Activated CD4-positive, CD25-positive, alpha-beta regulatory T cell treated with anti-CD3 and anti-CD28 coated beads, Interleukin-2, amount 50 U/mL, for 72 hours (primary cell): ENCODE measurements around the gene METTL25B.
A peak's percentile ranks its signal among the peaks of the same experiment; 100 is the strongest.
"Not testable (repeated sequence)": the region's sequence is repeated elsewhere in the genome, so short reads cannot be mapped to it uniquely, and the experiment has no call there.

ENCODE experiments used
- DNase-seq: peaks from one replicate; pipeline ENCODE4 v3.0.0; 2021

The METTL25B gene

DNA sequence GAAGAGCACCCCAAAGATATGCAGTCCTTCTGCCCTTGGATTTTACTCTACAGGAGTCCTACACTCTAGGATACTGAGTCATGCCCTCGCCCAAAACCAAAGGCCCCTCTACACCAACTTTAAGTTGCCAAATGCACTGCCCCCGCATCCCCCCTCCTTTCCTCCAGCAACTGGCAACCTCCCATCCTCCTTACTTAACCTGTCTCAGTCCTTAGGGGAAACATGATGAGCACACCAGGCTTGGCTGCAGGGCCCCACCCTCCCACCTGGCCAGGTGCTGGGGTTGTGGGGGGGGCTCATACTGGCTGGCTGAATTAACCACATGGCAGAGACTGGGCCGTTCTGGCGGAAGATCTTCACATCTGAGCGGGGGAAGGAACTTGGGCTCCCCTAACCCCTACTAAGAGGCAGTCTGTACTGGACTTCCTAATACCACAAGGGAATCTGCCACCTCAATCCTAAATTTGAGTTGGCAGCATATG lies 22.0 kb downstream of the METTL25B start:
- no peak for DNase-seq

DNA sequence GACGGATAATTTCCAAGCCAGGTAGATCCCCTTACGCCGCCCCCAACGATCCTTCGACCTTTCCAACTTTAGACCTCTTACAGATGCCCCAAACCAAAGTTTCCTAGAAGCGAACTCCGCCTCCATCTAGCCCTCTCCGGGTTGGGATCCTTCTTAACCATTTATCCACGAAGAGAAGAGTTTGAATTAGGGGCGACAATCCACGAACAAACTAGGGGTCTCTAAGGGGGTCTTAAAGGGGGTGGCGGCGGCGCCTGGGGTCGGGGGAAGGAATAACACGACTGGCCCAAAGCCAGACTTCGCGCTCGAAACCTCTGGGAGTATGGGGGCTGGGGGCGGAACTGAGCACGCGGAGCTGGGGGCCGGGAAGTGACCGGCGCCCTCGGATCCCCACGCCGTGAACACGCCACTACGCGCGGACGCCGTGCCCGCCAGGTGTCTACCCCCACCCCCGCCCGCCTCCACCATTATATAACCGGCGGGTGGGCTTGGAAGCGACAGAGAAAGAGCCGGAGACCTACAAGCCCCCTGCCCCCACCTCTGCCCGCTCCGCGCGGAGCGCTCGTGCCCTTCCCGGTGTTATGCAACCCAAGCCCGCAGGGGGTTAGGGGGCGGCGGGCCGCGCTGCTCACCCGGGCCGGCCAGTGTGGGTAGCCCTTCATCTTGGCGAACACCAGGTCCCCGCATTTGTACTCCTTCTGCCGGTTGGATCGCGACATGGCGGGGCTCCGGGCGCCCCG lies 22.6 kb downstream of the METTL25B start:
- DNase-seq = peak; percentile 57

DNA sequence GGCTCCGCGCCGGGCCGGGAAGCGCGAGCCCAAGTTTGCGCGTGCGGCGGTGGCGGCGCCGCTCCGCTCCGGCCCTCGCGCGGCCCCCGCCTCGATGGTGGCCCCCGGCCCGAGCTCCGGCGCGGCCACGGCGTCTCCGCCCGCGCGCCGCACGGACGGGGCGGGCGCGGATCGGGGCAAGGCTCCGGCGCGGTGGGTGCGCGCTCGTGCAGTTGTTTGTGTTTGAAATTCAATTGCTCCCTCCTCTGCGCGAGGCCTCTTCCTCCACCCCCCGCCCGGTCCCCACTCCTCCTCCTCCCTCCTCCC lies 23.1 kb downstream of the METTL25B start, which contains the start of gene HDGF:
Gene HDGF (minus strand): TSS at position 225 of the 306 bp plus-strand sequence. CDS start 246 bp downstream, outside the sequence.
- DNase-seq = no peak

DNA sequence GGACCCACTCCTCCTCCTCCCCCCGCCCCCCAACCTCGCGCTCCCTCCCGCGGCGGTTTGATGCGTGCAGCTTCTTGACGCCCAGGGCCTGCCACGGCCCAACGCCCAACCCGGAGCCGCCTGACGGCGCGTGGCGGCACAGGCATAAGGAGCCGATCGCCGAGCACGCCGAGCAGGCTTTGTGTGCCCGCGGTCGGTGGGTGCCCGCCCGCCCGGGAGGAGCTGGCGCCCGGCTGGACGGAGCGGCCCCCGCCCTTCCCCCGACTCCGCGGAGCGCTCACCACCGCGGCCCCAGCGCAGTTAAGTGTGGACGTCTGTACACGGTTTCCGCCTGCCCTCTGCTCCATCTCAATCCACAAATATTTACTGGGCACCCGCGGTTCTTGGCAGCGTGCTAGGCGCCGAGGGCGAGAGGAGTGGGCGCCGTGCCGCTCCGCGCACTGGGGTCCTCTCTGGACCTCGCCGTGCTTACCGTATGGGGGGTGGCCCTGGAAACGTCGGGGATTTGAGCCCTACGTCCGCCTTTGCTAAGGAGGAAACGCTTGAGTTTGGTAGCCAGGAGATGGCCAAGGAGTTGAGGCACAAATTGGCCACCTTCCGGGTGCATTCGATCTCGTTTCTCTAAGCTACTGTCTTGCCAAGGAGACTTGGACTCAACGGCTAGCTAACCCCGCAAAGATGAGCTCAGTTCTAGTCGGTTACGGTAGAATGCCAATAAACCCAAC lies 23.6 kb downstream of the METTL25B start:
- DNase-seq = peak; percentile 89

DNA sequence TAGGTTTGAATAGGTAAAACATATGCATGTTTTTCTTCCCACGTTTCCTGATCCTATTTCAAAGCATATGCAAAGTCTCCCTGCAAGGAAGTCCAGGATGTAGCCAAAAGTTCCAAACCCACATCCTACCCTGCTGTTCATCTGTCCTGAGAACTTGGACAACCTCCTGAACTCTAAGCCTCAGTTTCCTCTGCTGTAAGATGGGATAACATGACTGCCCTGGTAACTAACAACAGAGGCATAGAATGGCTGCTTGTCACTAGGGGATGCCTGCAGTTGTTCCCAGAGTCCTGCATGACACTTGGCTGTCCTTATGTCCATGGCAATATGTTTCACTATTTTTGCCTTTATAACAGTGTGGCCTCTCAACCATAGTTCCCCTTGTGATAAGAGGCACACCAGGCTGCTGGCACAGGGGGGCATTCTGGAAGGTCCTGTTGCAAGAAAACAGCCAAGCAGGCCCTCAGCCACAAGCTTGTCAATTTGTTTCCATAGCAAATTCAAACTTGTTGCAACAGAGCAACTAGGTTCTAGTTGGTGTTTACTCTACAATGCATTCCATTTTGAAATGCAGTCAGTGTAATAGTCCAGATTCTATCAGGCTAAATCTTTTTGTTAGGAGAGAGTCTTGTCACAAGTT lies 24.7 kb downstream of the METTL25B start:
- DNase-seq = no peak

DNA sequence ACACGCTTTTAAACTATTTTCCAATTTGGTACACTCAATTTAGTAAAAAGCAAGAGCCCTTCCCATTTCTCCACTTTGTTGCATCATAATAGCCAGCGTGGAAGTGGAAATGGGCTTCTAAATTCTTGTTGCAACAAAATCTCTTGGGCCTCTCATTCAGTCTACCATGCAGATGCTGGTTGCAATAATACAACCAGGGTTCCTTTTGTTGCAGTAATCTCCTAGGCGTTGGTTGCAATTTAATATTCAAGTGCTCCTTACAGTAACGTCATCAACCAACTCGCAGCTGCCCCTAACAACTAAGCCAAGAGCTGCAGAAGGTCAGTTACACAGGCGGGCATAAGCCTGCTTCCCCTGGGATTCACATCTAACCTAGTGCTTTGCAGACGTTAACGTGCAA lies 25.9 kb downstream of the METTL25B start:
- no peak for DNase-seq

DNA sequence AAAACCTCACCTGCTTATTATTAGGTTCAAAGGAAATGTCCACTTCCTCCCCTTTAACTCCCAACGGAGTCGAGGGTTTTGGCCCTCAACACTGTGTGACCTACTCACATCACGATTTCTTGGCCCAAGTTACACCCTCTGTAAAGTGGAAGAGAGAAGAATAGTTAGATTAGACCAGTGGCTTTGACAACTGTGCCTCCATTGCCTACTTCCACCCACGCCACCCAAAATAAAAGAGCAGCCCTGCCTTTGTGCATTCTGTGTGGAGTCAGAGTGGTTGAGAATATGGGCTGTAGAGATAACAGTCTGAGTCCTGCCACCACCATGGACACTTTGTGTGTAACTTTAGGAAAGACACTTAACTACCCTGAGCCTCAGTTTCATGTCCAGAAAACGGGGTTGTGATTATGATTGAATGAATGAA lies 27.3 kb downstream of the METTL25B start:
- no peak for DNase-seq

DNA sequence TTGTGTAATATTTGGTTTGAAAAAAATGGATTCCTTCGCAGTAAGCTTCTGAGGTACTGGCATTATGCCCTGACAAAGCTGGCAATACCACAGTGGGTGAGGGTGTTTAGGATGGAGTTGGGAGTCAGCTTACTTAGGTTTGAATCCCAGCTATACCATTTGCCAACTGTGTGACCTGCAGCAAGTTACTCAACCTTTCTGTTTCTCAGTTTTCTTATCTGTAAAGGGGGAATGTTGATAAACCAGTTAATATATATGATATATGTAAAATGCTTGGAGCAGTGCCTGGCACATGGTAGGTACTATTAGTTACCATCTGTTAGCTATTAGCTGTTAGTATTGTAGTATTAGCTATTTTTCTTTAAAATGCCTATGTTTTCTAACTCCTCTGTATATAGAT lies 28.1 kb downstream of the METTL25B start:
- DNase-seq = no peak

DNA sequence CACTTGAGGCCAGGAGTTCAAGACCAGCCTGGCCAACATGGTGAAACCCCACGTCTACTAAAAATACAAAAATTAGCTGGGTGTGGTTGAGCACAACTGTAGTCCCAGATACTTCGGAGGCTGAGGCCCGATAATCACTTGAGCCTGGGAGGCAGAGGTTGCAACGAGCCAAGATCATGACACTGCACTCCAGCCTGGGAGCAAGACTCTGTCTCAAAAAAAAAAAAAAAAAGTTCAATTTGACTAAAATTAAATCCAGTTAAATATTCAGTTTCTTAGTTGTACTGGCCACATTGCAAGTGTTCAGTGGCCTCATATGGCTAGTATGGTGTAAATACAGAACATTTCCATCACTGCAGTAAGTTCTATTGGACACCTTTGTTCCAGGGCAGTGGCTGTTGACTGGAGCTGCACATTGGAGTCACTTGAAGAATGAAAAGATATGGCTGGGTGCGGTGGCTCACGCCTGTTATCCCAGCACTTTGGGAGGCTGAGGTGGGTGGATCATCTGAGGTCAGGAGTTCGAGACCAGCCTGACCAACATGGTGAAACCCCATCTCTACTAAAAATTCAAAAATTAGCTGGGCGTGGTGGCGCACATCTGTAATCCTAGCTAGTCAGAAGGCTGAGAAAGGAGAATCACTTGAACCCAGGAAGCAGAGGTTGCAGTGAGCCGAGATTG lies 29.4 kb downstream of the METTL25B start:
- DNase-seq = not testable (repeated sequence)

DNA sequence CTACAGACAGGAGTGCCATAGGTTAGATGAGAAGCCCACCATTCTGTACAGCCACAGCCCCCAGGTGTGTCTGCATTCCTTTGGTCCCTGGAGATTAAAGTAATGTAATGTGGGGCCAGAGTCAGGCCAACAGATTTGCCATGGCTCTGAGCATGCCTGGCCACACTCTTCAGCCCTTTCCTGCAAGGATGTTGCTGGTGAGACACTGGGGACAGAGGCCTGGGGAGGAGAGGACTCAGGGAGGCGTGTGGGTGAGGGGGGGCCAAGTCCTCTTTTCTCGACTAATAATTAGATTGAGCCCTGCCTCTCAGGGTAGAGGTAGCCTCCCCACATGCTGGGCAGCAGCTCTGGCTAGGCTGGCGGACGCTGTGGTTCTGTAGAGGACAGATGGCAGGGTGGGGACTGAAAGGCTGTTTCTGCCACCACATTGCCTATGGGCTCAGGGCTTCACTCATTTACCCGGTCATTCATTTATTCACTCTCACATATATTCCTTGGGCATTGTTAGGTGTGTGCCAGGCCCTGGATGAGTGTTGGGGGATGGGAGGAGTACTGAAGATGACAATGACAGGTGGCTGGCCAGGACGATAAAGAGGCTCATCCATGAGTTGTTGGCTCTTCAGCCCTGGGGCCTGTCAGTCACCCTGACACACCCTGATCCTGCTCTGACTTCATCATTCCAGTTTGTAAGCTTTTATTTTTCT lies 32.0 kb downstream of the METTL25B start:
- no peak for DNase-seq

DNA sequence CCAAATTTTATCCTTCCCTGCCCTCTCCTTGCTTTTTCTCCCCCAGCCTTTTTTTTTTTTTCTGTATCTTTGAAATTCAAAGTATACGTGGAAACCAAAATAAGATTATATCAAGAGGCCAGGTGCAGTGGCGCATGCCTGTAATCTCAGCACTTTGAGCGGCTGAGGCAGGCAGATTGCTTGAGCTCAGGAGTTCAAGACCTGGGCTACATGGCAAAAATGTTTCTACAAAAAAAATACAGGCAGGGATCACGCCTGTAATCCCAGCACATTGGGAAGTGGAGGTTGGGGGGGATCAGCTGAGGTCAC lies 32.5 kb downstream of the METTL25B start:
- no peak for DNase-seq

DNA sequence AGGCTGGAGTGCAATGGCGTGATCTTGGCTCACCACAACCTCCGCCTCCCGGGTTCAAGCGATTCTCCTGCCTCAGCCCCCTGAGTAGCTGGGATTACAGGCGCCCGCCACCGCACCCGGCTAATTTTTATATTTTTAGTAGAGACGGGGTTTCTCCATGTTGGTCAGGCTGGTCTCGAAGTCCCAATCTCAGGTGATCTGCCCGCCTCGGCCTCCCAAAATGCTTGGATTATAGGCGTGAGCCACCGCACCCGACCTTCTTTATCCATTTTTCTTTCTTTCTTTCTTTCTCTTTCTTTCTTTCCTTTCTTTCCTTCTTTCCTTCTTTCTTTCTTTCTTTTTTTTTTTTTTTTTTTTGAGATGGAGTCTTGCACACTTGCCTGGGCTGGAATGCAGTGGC lies 36.9 kb downstream of the METTL25B start:
- DNase-seq = not testable (repeated sequence)

DNA sequence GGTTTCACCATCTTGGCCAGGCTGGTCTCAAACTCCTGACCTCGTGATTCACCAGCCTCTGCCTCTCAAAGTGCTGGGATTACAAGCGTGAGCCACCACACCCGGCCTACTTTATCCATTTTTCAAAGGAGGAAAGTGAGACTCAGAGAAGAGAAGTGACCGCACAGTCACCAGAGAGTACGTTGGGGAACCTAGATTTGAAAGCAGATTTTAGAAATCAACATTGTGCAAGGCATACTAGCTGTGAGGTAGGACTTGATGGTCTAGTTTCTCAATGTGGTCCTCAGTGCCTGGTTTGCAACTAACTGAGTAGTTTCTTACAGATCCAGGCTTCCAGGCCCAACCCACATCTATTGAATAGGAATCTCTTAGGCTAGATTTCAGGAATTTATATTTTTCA lies 37.4 kb downstream of the METTL25B start:
- DNase-seq = no peak

DNA sequence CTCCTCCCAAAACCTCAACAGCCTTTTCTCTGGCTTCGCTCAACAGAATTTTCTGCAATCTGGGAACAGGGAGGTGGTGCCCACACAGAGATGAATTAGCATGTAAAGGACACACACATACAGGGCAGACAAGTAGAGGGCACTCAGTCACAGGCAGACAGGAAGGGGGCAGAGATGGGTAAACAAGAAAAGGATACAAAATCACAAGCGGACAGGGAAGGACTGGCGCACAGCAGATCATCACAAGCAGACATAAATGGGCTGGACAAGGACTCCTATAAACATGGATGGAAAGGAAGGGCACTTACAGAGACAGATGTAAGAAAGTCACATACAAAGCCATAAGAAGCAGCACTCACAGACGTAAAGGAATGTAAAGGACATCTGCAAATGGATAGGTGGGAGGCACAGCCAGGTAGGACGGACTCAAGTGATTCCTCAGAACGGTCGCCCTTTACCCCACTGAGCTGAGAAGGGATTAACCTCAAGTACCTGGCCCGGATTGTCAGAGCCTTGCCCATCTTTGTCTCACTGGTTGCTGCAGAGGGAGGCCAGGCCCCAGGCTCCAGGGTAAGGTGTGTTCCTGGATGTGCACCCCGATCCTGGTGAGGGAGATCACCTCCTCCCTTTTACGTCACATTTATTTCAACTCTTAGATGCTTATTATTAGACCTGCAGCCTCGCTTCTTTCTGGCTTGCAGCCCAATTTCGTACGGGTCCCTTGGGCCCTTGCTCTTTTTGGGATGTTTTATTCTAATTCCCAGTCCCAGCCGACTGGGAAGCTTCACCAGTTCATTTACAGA lies 38.2 kb downstream of the METTL25B start:
- no peak for DNase-seq

DNA sequence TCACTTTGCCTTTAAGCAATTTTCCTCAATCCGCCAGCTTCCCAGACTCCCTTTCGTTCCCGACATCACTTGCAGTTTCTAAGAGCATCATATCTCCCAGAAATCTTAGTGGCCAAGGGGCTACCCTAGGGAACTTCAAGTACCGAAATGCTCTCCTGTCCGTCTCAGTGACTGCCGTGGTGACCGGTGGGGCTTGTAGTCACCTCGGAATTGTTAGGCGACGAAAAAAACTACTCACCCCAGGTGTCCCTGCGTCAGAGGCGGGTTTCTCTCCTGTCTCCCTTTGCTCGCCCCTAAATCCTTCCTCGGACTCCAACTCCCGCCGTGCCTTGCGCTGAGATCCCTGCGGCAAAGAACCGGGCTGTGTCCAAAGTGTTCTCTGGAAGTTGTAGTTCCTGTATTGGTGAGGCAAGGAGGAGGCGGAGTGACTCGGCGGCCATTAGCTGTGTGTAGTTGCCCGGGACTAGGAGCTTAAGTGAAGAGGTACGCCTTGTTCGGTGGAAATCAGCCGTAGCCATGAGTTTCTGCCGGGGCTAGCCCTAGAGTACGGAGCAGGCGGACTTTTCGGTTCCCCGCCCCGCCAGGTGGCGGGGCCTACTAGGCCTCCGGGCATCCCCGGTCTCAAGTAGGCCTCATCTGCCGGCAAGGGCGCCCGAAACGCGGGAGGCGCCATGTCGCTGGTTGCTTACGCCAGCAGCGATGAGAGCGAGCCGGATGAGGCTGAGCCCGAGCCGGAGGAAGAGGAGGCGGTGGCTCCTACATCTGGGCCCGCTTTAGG lies 39.0 kb downstream of the METTL25B start, which contains the start of gene PRCC:
Gene PRCC (plus strand): TSS at position 435 of the 778 bp plus-strand sequence. CDS start 237 bp downstream, at position 672.
- peak; percentile 85 for DNase-seq

DNA sequence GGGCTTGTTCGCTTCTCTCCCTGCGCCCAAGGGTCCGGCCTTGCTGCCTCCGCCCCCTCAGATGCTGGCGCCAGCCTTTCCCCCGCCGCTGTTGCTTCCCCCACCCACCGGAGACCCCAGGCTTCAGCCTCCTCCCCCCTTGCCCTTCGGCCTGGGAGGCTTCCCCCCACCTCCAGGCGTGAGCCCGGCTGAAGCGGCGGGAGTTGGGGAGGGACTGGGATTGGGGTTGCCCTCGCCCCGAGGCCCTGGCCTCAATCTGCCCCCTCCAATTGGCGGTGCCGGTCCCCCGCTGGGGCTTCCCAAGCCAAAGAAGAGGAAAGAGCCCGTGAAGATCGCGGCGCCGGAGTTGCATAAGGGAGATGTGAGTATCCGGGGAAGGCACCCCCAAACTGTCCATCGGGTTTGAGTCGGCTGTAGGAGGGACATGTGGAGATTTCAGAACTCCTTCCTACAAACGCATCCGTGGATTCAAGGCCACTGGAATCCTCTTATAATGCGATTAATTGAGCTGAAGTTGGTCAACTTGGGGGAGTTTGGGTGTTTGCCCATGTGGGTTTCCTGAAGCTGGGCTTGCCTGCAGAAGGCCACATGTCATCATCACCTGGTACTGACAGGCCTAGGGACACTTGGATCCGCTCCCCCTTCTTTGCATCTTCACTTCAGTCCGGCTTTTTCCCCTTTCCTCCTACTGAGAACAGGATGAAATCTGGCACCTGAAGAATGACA lies 39.8 kb downstream of the METTL25B start:
- DNase-seq = peak; percentile 55

DNA sequence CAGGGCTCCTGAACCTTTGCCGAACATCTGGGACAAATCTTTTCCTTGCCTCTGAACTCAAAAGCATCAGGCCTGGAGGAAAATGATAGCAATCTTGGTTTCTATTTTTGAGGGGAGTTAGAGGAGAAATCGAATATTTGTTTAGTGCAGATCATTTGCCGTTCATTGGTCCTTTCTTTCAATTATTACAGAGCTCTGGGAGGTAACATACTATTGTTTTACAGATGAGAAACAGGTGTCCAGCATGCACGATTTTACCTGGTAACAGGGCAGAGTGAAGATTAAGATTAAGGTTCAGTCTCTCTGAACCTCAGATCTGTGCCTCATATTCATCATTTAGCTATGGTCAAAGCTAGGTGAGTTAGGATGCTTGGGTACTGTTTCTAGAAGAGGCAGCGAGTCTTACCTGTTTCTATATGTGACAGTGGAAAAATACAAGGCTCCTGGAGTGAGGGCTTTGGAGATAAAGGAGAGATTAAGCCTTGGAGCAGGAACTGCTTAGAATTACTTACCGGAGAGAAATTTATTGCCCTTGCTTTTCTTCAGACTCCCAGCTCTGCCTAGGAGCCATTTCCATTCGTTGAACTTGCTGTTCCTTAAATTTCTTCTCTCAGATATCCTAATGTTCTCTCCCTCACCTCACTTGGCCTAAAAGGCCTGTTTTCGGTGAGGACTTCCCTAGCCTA lies 40.5 kb downstream of the METTL25B start:
- DNase-seq = no peak

DNA sequence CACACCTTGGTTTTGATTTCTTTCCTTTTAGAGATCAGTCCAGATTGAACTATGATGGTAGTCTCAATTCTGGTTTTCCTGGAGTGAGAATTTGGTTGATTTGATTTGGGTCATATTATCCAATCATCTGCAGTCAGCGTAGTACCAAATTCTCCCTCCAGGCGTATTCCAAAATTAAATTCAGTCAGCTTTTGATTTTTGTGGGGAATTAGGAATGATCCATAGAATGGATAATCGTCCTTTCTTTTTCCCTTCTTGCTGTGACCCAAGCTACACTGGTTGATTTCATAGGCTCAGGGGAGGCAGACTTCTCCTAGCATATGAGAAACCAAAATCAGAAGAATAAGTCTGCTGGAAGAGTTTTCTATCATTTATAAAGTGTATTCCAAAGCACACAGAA lies 44.0 kb downstream of the METTL25B start:
- no peak for DNase-seq

DNA sequence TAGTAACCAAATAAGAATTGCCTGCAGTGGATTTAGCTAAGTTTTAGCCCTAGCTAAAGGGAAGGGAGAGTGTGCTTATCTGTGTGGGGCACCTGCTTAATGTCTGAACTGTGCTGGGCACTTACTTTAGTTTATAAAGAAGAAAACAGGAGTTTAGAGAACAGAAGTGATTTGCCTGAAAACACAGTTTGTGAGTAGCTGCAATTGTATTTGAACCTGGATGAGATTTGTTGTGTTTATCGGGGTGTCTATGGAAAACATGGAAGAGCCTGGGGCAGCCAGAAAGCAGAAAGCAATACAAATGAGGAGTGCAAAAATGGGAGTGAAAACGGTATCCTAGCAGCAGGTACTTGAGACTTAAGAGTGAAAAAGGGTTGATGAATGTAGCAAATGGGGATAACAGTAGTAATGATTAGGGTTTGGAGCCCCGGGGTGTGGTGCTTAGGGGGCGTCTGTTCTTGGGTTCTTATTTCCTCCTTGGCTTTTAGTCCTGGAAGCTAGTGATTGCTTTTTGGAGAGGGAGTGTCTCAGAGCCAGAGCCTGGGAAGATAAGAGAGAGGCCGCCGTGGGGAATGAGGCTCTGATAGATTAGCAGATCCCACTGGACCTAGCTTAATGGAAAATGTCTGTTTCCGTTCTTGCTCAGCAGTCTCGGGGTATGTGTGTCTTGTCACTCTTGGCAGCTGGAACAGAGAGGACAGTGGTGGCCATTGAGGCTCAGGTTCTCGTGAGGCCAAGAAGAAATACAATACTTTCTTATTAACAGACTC lies 44.6 kb downstream of the METTL25B start:
- DNase-seq = no peak
